SHP77 treated with DMSO at 0.1 percent for 48 hours (cell line): ENCODE measurements around the gene SHISAL1.
"Not testable (repeated sequence)": the region's sequence is repeated elsewhere in the genome, so short reads cannot be mapped to it uniquely, and the experiment has no call there.

Experiments
- DNase-seq: peaks from one replicate; lab custom pipeline; 2025; lab: John Stamatoyannopoulos, UW

SHISAL1 gene

GRCh38 chr22:44261164-44261860 is 51.4 kb downstream of the SHISAL1 start:
- DNase-seq: no peak

- DNase-seq: no peak
Observed at GRCh38 chr22:44260216-44261035, 52.3 kb downstream of the SHISAL1 start.

DNA sequence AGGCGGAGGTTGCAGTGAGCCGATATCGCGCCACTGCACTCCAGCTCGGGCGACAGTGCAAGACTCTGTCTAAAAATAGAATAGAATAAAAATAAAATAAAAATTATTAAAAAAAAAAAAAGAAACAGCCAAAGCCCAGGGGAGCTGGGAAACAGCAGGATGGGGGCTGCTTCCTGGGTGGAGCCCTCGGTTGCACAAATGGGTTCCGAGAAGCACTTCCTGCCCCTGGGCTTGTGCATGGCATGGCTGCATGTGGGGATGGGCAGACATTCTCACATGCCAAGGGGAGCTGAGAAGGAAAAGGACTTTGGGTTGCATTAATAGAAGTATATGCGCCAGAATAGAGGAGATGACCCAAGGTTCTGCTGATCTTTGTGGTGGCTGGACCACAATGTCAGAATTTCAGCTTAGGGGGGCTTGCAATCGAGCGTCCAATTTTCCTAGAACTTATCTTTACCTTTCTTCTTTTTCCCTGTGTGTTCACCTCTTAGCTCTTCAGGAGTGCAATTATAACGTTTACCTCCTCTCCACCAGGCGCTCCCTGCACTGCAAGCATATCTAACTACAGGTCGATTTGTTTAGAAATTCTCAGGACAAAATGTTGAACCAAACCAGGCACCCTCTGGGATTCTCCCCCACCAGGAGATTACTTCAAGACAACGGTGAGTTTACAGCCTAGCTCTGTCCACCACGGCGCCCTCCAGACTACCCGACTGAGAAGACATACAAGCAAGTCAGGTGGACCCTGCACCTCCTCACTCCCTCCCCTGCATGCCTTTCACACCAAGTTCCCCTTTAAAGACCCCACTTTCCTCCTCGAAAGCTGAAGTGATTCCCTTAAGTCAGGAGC is 53.2 kb downstream of the SHISAL1 start:
- no peak for DNase-seq

DNA sequence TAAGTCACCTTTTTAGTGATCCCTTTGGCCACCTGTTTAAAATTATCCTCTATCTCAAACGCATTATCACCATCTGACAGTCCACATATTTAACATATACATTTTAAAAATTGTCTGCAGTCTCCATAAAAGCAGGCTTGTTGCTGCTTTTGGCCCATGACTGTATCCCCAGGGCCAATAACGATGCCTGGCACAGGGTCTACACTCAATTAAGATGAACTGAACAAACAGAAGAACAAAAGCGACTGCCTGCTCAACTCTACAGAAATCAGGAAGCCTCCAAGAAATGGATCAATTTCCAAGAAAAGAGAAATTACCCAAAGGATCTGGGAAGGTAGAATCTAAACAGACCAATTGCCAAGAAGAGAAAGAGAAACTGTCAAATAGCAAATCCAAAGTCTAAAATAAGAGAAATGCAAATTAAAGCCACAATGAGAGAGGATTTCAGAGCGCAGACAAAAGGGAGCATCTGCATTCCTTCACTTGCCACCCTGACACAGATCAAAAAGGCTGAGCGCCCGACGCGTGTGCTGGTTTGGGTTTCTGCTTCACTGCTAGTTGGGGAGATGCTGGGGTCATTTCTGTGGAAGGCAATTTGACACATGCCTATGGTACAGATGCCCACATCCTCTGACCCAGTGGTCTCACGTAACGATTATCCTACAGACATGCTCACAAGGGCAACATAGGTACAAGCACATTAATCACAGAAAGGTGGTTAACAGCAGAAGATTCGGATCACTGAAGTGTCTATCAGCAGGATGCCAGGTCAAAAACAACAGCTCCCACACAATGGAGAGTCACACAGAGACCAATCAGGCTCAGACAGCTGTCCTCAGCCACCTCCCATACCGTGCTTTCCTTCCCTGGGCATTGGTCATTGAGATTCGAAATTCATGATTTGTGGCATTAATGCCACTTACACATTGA is 55.9 kb downstream of the SHISAL1 start:
- DNase-seq: no peak

DNA sequence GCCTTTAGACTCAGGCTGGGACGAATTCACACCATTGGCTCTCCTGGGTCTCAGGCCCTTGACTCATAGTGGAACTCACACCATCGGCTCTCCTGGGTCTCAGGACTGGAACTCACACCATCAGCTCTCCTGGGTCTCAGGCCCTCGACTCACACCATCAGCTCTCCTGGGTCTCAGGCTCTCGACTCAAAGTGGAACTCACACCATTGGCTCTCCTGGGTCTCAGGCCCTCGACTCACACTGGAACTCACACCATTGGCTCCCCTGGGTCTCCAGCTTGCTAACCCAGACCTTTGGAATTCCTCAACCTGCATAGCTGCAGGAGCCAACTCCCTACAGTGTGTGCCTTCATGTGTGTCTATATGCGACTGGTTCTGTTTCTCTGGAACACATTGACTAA is 56.7 kb downstream of the SHISAL1 start:
- no peak for DNase-seq

- DNase-seq: no peak
Observed at GRCh38 chr22:44254811-44255210, 57.9 kb downstream of the SHISAL1 start.

- DNase-seq: no peak
Observed at GRCh38 chr22:44249376-44250147, 63.2 kb downstream of the SHISAL1 start.

- no peak for DNase-seq
Observed at GRCh38 chr22:44248926-44249325, 63.8 kb downstream of the SHISAL1 start.

- no peak for DNase-seq
Observed at GRCh38 chr22:44247923-44248892, 64.5 kb downstream of the SHISAL1 start.

DNA sequence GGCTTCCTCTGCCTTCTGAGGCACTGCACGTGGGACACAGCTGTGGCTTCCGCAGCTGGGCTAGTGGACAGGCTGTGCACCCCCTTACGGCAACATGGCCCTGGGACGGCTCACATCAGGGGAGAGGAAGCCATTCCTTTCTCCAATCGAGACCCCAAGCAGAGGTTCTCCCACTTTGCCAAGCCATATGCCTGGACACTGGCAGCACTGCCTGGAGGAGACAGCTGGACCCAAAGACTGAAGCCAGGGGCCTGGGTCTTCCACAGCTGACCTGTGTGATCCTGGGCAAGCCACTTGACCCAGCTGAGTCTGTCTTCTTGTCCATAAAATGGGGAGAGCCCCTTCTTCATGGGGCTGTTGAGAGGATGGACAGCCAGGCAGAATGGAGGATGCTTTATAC is 65.4 kb downstream of the SHISAL1 start:
- no peak for DNase-seq

DNA sequence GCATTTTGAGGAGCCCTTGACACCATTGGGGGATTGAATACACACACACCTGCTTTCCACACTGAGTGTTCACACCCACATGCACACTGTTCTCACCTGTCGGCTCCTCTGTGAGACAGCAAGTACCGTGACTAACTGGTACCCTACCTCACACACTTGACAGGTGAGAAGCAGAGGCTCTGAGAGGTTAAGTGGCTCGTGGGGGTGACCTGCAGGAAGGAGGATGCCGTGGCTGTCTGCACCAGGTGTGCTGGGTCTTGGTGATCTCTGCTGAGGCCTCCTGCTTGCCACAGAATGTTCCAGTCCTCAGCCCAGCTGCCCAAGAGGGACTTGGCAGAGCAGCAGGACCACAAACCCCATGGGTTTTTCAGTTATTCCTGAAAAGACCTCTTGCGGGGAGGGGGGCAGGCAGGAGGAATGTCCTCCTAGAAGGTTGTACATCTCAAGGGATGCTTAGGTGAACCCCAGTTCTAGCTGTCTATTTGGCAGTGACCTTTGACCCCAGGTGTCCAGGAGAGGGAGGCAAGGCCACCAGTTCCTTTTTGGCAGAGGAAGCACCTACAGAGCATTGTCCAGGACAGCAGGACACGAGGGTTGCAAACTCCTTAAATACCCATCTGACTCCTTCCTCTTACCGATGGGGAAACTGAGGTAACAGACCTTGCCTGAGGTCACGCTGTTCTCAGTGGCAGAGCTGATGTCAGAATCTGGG is 66.0 kb downstream of the SHISAL1 start:
- no peak for DNase-seq

GRCh38 chr22:44245867-44246266 is 66.9 kb downstream of the SHISAL1 start:
- DNase-seq: no peak

GRCh38 chr22:44245438-44245837 is 67.3 kb downstream of the SHISAL1 start:
- no peak for DNase-seq

- DNase-seq: no peak
Observed at GRCh38 chr22:44244265-44244822, 68.4 kb downstream of the SHISAL1 start.

DNA sequence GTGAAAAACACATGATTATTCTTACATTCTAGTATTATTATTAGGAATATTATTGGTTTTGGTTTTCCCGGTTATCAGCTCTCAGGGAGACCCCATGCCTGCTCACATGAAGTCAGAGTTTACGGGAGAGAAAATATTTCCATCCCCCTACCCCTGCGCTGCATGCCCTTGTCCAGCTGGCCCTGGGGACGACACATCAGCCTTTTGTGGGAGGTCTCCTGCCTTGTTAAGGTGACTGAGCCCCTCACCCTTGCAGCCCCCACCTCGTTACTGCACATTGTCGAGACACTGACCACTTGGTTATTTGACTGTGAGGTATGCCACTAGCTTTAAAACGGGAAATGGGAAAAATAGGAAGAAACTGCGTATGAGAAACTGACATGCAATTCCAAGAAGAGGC is 69.0 kb downstream of the SHISAL1 start:
- no peak for DNase-seq

DNA sequence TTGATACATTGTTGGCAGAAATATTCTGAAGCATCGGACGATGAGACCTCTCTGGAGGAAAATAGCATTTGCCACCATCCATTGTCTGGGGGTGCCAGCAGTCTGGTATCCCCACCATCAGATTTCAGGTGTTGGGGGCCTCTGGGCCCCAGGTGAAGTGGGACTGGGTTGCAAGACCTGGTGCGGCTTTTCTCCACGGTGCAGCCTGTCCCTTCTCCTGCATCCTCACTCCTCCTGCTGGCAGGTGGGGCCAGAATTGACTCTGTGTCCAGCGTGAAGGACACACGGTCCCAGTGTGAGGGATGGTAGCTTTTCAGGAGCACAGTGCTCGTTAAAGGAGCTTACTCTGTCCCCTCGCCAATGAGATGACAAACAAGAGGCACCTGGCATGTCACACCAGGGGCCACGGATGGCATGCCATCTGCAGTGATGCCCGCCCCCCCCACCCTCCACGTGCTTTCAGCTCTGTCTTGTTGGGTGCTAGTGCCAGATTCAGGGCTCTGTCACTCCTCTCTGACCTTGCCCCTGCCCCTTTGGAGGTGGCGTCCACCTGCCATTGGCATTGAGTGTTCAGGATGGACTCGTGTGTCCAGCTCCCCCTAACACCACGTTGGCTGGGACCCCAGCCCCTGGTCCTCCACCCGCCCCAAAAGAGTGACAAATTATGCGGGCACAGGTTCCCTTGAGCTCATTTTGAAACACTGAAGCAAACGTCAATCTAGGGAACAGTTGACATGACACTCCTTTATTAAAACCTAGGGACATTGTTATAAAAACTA is 69.6 kb downstream of the SHISAL1 start:
- no peak for DNase-seq

DNA sequence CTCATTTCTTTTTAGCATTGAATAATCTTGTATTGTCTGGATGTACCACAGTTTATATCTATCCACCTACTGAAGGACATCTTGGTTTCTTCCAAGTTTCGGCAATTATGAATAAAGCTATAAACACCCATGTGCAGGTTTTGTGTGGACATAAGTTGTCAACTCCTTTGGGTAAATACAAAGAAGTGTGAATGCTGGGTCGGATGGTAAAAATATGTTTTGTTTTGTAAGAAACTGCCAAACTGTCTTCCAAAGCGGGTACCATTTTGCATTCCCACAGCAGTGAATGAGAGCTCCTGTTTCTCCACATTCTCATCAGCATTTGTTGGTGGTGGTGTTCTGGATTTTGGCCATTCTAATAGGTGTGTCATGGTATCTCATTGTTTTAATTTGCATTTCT is 71.6 kb downstream of the SHISAL1 start:
- not testable (repeated sequence) for DNase-seq

- DNase-seq: no peak
Observed at GRCh38 chr22:44237290-44237689, 75.5 kb downstream of the SHISAL1 start.
